ENCODE results near the gene SMIM20.

DNA sequence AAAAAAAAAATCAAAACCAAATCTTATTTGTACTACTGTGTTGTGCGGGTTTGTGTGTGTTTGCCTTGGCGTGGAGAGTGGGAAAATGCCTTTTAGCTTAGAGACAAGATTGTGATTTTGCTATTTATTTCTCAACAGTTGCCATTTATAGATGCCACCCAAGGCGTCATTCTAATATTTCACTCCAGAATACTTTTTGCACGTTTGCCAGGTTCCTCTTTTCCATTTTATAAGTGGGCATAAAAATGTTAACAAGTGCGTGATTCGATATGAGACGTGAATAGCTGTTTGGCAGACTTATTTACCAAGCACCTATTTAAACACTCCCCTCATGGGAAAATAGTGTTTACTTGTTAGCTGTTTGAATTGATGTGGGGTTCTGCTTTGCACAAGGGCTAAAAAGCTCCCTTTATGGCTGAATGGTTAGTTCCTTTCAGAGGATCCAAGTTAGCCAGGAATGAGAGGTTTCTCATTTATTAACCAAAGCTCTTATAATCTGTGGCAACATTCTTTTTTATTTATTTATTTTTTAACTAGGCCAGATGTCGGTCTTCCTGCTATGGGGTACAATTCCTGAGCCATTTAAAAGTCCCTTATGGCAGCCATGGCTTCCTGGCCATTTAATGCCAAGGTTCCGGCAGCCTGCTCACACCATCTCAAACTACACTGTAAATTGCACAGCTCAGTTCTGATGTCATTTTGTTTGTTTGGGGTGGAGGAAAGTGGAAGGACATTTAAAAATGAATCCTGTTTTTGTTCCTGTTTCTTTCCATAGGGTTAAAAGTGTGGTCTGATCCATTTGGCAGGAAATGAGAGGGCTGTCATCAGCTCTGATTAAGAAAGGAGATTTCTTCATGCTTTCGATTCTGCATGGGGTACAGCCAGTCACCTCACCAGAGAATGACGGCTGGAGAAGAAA lies 14.6 kb downstream of the SMIM20 start:
- TF ChIP-seq YY1 (IDR thresholded peaks at IDR 0.05; ENCODE audit: insufficient read depth, insufficient read length) (no peak), ZNF274 (IDR thresholded peaks at IDR 0.05; ENCODE audit: low read depth, low read length) (no peak)
